ENCODE results near the gene TNPO2. TPM values are rescaled to one million over a fixed set of nuclear protein-coding genes. Genes with fewer than 3 reads are reported as not detected.

The TNPO2 gene
- total RNA-seq, 1 experiment from 2014 or later, result 105 TPM

DNA sequence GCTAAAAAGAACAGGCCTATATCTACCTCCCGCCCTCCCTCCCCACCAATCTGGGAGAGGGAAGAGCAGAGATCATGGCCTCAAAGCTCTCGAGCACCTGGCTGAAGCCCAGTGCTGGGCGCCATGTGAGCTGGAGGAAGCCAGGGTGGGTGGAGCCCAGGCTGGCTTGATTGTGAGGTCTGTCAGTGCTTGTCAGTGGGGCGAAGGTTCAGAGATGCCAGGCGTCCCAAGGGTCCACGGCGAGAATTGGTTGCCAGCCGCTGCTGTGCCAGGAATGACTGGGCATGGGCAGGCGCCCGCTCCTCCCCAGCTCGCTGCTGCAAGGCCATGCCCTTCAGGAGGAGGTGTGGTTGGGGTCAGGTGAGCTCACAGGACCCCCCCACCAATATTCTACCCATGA lies 39.4 kb upstream of the TNPO2 start:
- ATAC-seq (no peak), DNase-seq (ENCODE audit: low spot score) (no peak)
- TF ChIP-seq, protein P1, sequence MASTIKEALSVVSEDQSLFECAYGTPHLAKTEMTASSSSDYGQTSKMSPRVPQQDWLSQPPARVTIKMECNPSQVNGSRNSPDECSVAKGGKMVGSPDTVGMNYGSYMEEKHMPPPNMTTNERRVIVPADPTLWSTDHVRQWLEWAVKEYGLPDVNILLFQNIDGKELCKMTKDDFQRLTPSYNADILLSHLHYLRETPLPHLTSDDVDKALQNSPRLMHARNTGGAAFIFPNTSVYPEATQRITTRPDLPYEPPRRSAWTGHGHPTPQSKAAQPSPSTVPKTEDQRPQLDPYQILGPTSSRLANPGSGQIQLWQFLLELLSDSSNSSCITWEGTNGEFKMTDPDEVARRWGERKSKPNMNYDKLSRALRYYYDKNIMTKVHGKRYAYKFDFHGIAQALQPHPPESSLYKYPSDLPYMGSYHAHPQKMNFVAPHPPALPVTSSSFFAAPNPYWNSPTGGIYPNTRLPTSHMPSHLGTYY (CRISPR knock-in tag; IDR thresholded peaks at IDR 0.05), result no peak
- Mint-ChIP-seq H3K9me3 (no peaks in the 10 kb centered on the region), H3K27me3 (ENCODE audit: low read depth) (no peaks in the 10 kb centered on the region; the same call in 1 of the 2 replicates), H3K27ac (no peak overlapping the region), H3K4me3 (no peak overlapping the region), H3K36me3 (peaks cover 27% of the 10 kb centered on the region), H3K4me1 (peaks cover 5% of the 10 kb centered on the region; the same call in 1 of the 2 replicates)
- ChIA-PET CTCF (interaction anchor here (1.4 to 11.1 kb wide), 3 partner anchors 13 to 85 kb away, joined by 4 to 341 read pairs (median 97); partner anchors contain the start of genes HOOK2, JUNB, PRDX2 and THSD8), POLR2A (no interaction called here)

DNA sequence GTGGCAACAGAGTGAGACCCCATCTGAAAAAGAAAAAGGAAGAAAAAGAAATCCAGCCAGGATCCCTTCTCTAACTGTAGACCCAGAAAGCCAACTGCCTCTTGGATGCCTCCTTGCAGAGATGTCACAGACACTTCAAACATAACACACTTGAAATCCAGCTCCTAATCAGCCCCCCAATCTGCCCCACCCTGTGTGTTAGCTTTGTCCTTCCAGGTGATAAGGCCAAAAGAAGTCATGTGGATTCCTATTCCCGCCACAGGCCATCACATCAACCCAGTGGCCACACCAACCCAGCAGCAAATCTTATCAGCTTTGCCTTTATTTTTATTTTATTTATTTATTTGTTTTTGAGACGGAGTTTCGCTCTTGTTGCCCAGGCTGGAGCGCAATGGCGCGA lies 36.0 kb upstream of the TNPO2 start:
- Mint-ChIP-seq H3K4me1 (peaks cover 2% of the 10 kb centered on the region; the same call in 1 of the 2 replicates), H3K9me3 (no peaks in the 10 kb centered on the region), H3K27ac (no peak overlapping the region), H3K27me3 (ENCODE audit: low read depth) (peaks cover 14% of the 10 kb centered on the region), H3K36me3 (peaks cover 19% of the 10 kb centered on the region), H3K4me3 (no peak overlapping the region)
- ATAC-seq, result no peak
- POLR2A ChIA-PET, result interaction anchor here (1.4 kb wide), 1 partner anchor 37 kb away, joined by 4 read pairs; no protein-coding TSS in a partner anchor
- DNase-seq (ENCODE audit: low spot score), result no peak
- CTCF ChIA-PET, result interaction anchor here (0.5 to 11.1 kb wide), 20 partner anchors 10 to 1504 kb away, joined by 3 to 341 read pairs (median 8); partner anchors contain the start of genes FBXW9, HOOK2, JUNB and PRDX2
- TF ChIP-seq OVOL2 (CRISPR knock-in tag; IDR thresholded peaks at IDR 0.05; ENCODE audit: borderline replicate concordance), result no peak
- no peak for TF ChIP-seq MYBL2 (CRISPR knock-in tag; IDR thresholded peaks at IDR 0.05)
- TF ChIP-seq, protein P2, sequence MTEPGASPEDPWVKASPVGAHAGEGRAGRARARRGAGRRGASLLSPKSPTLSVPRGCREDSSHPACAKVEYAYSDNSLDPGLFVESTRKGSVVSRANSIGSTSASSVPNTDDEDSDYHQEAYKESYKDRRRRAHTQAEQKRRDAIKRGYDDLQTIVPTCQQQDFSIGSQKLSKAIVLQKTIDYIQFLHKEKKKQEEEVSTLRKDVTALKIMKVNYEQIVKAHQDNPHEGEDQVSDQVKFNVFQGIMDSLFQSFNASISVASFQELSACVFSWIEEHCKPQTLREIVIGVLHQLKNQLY (CRISPR knock-in tag; IDR thresholded peaks at IDR 0.05), result no peak
- TF ChIP-seq, protein P3, sequence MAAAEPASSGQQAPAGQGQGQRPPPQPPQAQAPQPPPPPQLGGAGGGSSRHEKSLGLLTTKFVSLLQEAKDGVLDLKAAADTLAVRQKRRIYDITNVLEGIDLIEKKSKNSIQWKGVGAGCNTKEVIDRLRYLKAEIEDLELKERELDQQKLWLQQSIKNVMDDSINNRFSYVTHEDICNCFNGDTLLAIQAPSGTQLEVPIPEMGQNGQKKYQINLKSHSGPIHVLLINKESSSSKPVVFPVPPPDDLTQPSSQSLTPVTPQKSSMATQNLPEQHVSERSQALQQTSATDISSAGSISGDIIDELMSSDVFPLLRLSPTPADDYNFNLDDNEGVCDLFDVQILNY (CRISPR knock-in tag; IDR thresholded peaks at IDR 0.05), result no peak
- no peak for TF ChIP-seq TP53 (CRISPR knock-in tag; IDR thresholded peaks at IDR 0.05)
- TF ChIP-seq NR1H2 (CRISPR knock-in tag; IDR thresholded peaks at IDR 0.05), result no peak
- TF ChIP-seq, protein P4, sequence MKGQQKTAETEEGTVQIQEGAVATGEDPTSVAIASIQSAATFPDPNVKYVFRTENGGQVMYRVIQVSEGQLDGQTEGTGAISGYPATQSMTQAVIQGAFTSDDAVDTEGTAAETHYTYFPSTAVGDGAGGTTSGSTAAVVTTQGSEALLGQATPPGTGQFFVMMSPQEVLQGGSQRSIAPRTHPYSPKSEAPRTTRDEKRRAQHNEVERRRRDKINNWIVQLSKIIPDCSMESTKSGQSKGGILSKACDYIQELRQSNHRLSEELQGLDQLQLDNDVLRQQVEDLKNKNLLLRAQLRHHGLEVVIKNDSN (CRISPR knock-in tag; IDR thresholded peaks at IDR 0.05), result no peak
- TF ChIP-seq, protein P5, sequence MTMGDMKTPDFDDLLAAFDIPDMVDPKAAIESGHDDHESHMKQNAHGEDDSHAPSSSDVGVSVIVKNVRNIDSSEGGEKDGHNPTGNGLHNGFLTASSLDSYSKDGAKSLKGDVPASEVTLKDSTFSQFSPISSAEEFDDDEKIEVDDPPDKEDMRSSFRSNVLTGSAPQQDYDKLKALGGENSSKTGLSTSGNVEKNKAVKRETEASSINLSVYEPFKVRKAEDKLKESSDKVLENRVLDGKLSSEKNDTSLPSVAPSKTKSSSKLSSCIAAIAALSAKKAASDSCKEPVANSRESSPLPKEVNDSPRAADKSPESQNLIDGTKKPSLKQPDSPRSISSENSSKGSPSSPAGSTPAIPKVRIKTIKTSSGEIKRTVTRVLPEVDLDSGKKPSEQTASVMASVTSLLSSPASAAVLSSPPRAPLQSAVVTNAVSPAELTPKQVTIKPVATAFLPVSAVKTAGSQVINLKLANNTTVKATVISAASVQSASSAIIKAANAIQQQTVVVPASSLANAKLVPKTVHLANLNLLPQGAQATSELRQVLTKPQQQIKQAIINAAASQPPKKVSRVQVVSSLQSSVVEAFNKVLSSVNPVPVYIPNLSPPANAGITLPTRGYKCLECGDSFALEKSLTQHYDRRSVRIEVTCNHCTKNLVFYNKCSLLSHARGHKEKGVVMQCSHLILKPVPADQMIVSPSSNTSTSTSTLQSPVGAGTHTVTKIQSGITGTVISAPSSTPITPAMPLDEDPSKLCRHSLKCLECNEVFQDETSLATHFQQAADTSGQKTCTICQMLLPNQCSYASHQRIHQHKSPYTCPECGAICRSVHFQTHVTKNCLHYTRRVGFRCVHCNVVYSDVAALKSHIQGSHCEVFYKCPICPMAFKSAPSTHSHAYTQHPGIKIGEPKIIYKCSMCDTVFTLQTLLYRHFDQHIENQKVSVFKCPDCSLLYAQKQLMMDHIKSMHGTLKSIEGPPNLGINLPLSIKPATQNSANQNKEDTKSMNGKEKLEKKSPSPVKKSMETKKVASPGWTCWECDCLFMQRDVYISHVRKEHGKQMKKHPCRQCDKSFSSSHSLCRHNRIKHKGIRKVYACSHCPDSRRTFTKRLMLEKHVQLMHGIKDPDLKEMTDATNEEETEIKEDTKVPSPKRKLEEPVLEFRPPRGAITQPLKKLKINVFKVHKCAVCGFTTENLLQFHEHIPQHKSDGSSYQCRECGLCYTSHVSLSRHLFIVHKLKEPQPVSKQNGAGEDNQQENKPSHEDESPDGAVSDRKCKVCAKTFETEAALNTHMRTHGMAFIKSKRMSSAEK (CRISPR knock-in tag; IDR thresholded peaks at IDR 0.05; ENCODE audit: borderline replicate concordance), result no peak
- TF ChIP-seq MXD4 (CRISPR knock-in tag; IDR thresholded peaks at IDR 0.05; ENCODE audit: borderline replicate concordance), result no peak
- no peak for TF ChIP-seq EMX1 (CRISPR knock-in tag; IDR thresholded peaks at IDR 0.05)
- no peak for TF ChIP-seq PRRX2 (CRISPR knock-in tag; IDR thresholded peaks at IDR 0.05)
- TF ChIP-seq, protein P6, sequence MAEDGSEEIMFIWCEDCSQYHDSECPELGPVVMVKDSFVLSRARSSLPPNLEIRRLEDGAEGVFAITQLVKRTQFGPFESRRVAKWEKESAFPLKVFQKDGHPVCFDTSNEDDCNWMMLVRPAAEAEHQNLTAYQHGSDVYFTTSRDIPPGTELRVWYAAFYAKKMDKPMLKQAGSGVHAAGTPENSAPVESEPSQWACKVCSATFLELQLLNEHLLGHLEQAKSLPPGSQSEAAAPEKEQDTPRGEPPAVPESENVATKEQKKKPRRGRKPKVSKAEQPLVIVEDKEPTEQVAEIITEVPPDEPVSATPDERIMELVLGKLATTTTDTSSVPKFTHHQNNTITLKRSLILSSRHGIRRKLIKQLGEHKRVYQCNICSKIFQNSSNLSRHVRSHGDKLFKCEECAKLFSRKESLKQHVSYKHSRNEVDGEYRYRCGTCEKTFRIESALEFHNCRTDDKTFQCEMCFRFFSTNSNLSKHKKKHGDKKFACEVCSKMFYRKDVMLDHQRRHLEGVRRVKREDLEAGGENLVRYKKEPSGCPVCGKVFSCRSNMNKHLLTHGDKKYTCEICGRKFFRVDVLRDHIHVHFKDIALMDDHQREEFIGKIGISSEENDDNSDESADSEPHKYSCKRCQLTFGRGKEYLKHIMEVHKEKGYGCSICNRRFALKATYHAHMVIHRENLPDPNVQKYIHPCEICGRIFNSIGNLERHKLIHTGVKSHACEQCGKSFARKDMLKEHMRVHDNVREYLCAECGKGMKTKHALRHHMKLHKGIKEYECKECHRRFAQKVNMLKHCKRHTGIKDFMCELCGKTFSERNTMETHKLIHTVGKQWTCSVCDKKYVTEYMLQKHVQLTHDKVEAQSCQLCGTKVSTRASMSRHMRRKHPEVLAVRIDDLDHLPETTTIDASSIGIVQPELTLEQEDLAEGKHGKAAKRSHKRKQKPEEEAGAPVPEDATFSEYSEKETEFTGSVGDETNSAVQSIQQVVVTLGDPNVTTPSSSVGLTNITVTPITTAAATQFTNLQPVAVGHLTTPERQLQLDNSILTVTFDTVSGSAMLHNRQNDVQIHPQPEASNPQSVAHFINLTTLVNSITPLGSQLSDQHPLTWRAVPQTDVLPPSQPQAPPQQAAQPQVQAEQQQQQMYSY (CRISPR knock-in tag; IDR thresholded peaks at IDR 0.05), result no peak
- TF ChIP-seq, protein P7, sequence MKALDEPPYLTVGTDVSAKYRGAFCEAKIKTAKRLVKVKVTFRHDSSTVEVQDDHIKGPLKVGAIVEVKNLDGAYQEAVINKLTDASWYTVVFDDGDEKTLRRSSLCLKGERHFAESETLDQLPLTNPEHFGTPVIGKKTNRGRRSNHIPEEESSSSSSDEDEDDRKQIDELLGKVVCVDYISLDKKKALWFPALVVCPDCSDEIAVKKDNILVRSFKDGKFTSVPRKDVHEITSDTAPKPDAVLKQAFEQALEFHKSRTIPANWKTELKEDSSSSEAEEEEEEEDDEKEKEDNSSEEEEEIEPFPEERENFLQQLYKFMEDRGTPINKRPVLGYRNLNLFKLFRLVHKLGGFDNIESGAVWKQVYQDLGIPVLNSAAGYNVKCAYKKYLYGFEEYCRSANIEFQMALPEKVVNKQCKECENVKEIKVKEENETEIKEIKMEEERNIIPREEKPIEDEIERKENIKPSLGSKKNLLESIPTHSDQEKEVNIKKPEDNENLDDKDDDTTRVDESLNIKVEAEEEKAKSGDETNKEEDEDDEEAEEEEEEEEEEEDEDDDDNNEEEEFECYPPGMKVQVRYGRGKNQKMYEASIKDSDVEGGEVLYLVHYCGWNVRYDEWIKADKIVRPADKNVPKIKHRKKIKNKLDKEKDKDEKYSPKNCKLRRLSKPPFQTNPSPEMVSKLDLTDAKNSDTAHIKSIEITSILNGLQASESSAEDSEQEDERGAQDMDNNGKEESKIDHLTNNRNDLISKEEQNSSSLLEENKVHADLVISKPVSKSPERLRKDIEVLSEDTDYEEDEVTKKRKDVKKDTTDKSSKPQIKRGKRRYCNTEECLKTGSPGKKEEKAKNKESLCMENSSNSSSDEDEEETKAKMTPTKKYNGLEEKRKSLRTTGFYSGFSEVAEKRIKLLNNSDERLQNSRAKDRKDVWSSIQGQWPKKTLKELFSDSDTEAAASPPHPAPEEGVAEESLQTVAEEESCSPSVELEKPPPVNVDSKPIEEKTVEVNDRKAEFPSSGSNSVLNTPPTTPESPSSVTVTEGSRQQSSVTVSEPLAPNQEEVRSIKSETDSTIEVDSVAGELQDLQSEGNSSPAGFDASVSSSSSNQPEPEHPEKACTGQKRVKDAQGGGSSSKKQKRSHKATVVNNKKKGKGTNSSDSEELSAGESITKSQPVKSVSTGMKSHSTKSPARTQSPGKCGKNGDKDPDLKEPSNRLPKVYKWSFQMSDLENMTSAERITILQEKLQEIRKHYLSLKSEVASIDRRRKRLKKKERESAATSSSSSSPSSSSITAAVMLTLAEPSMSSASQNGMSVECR (CRISPR knock-in tag; IDR thresholded peaks at IDR 0.05; ENCODE audit: borderline replicate concordance), result no peak
- no peak for TF ChIP-seq SP1 (CRISPR knock-in tag; conservative IDR thresholded peaks at IDR 0.05)

All from WTC11 (cell line).